ENCODE data around the gene SYPL1. TPM values are rescaled to one million over a fixed set of nuclear protein-coding genes. Genes with fewer than 3 reads are reported as not detected.
"Not testable (repeated sequence)": the region's sequence is repeated elsewhere in the genome, so short reads cannot be mapped to it uniquely, and the experiment has no call there.

Gene SYPL1
- 52.4 TPM for total RNA-seq

DNA sequence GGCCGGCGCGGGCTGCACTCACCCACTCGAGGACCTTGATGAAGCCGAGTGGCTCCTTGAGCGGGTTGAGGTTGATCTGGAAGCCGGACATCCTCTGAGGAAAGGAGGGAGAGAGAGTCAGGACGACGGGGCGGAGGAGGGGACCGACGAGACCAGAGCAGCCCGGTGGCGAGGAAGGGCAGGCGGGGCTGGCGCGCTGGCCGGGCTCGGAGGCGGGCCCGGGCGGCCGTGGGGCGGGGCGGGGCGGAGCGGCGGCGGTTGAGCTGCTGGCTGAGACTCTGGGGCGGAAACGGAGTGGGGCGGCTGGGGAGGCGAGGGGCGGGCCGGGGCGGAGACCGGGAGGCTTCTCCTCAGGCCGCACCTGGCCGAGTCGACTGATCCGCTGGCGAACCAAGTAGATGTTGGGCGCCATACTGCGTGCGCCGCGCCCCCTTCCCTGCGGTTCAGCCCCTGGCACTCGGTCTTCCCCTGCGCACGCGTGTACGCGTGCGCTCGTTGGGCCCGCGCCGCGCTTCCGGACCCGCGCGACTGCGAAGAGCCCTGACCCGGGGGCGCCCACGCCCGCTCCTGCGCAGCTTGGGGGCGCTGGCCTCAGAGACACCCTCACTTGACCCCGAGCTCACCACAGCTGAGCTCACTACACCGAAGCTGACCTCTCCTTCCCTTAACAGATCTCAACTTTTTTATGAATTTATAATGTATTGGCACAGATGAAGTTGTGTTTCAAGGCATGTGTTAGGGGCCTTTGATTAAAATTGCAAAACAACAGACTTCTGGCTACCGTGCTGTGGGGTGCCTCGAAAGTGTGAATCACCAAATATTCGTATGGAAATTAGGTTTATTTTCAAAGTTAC is at the start of gene SYPL1:
TSS of gene SYPL1 (minus strand) at position 195 of the 854 bp plus-strand sequence. CDS start at position 91, 104 bp downstream.
- peak; percentile 87 for DNase-seq

DNA sequence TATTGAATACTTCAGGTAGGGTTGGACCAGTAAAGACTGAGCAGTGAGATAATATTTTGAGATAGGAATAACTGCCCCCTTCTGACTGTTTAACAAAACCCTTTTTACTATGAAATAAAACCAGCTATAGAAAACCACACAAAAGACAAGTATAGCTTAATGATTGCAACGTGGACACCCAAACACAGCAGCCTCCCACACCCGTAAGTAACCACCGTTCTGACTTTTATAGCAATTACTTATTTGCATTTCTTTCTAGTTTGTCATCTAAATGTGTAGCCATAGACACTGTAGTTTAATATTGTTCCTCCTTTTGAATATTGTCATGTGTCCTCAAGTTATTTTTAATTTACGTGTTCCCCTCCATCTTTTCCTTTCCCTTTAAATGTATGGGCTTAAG is 42.9 kb upstream of the SYPL1 start:
- no peak for DNase-seq

GRCh38 chr7:106153891-106154449 is 41.9 kb upstream of the SYPL1 start:
- peak; percentile 82 for DNase-seq

GRCh38 chr7:106152313-106152665 is 40.2 kb upstream of the SYPL1 start:
- DNase-seq: no peak

GRCh38 chr7:106151459-106152312 is 39.6 kb upstream of the SYPL1 start:
- DNase-seq: no peak

DNA sequence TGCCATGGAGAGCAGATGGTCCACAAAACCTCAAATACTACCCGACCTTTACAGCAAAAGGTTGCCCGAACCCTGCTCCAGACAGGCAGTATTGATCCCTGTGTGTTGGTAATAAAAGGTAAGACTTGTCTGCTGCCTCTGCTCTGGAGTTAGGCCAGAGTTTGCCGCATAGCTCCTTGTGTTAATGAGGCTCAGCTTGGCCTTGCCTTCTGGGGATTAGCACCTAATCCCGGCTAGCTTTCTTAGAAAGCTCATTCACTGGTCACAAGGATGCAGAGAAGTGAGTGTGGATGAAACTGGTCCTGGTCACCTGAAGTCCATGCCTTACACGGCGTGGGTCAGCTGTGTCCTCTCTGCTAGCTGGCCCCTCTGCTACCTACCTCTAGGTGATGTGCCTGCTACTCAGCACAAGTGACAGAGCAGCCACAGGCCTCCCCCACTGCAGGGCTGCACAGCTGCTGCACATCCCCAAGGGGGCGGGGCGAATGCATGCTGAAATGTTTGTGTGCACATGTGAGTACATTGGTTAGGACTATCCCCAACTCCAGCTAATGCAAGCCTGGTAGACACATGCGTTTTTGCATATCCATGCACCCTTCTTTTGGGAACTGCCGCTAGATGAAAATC is 31.7 kb upstream of the SYPL1 start:
- no peak for DNase-seq

DNA sequence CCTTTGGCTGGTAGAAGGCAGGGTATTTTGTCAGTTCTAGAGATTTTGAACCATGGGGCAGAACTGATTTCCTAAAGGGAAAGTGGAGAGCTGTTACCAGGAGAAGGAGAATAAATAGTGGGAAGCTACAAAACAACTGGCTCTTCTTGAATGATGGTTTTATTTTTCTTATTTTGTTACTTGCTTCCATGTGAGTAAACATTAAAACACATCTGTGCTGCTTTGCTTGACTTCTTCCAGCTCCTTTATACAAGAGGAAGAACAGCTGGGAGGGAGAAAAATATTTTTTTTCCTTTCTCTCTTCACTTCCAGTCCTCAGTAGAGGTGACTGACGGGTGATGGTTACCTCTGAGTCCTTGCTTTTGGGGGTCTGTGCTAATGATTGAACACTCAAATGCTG is 30.0 kb upstream of the SYPL1 start:
- no peak for DNase-seq

DNA sequence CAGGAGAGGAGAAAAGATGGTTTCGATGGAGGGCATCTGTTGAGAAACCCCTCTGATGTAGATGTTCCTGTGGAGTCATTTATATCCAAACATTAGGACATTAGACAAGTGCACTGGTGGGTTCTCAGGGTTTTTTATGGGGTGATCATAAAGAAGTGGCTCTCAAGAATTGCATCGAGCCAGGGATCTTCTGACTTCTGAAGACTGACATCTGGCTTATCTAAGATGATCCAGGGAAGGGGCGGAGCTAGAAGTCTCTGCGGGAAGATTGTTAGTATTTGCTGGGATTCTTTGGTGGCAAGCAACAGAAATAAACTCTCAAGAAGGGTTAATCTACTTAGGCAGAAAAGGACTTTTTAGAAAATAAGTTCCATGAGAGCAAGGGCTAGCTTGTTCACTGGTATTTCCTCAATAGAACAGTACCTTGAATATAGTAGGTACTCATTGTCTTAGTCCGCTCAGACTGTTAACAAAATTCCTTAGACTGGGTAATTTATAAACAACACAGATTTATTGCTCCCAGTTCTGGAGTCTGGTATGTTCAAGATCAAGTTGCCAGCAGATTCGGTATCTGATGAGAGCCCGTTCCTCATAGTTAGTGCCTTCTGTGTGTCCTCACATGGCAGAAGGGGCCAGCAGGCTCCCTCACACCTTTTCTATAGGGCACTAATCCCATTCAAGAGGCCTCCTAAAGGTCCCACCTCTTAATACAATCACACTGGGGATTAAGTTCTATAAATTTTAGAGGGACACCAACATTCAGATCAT is 28.5 kb upstream of the SYPL1 start:
- no peak for DNase-seq

- DNase-seq: peak; percentile 49
Observed at GRCh38 chr7:106139265-106140251, 27.4 kb upstream of the SYPL1 start.

DNA sequence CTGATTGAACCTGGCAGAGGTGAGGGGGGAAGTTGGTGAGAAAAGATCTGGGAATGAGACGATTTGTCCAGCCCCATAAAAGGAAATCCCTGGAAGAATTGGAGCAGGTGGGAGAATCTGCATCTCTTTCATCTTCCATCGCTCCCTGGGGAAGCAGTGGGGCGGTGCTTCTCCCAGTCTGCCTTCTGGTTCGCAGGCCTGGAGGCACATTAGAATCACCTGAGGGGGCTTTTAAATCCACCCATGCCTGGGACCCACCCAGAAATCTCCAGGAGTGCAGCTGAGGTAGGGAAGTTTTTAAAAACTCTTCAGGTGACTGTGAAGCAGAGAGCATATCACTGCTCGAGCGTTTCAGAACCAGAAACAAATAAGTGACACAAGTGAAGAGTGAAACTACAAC is 26.7 kb upstream of the SYPL1 start:
- DNase-seq: no peak

GRCh38 chr7:106138181-106138580 is 26.1 kb upstream of the SYPL1 start:
- DNase-seq: not testable (repeated sequence)

GRCh38 chr7:106134241-106134640 is 22.1 kb upstream of the SYPL1 start:
- no peak for DNase-seq

- no peak for DNase-seq
Observed at GRCh38 chr7:106129291-106129690, 17.2 kb upstream of the SYPL1 start.

- DNase-seq: no peak
Observed at GRCh38 chr7:106128836-106129235, 16.7 kb upstream of the SYPL1 start.

- no peak for DNase-seq
Observed at GRCh38 chr7:106127984-106128780, 16.1 kb upstream of the SYPL1 start.

DNA sequence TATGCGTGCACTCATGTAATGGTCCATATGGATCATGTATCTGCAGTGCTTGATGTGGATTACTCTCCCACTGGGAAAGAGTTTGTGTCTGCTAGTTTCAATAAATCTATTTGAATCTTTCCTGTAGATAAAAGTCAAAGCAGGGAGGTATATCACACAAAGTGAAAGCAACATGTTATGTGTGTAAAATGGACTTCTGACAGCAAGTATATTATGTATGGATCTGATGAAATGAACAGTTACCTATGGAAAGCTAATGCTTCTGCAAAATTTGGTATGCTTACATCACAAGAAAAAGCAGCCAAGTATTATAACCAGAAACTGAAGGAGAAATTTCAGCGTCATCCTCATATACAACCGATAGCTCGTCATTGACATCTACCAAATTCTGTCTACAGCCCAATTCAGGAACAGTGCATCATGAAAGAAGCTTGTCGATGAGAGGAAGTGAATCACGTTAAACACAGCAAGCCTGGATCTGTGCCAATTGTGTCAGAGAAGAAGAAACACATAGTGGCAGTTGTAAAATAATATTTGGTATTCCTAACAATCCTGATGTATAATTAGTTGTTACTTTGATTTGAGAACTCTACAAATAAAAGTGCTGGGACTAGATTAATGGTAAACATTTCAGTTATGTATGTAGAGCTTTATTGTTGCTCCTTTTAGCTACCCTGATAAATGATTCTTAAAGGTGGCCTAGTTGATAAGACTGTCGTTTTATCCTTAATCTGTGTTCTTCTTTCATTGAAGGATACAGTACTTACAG is 14.2 kb upstream of the SYPL1 start:
- DNase-seq: no peak

DNA sequence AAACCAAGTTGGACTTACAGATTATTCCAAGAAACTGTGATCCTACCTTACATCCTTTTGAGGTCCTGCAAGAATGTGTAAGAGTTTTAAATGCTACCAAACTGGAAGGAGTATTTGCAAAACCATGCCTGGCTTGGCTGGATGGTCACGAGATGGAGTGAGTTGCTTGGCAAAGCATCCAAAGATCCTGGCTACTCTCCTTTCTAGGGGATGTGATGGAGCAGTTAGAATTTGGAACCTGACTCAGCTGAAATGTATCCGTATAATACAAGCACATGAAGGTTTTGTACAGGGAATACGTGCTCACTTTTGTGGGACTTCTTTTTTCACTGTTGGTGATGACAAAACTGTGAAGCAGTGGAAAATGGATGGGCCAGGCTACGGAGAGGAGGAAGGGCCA is 13.3 kb upstream of the SYPL1 start:
- DNase-seq: no peak

GRCh38 chr7:106124186-106124585 is 12.1 kb upstream of the SYPL1 start:
- no peak for DNase-seq

DNA sequence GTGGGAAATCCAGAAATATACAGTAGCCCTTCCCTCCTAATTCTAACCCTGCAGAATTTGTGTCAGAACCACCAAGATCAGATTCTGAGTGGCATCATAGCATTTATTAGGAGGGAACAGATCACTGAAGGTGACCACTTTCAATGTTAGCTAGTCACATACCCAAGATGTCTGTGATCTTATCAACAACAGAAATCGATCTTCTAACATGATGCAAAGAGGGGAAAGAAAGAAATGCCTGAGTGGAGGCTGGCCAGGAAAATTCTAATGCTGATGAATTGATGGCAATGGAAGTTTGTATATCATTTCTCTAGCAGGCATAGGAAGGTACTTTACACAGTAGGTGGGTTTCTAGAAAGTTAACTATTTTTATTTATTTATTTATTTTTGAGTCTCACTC is 10.6 kb upstream of the SYPL1 start:
- DNase-seq: no peak
